Stimulated activated memory B cell treated with anti-CD40 and anti-IgM and Interleukin-4, amounts not matched to agents 10 μg/mL and 1 μg/mL and 100 μg/mL, for 72 hours (primary cell): ENCODE measurements around the gene KRTAP10-5.
A peak's percentile ranks its signal among the peaks of the same experiment; 100 is the strongest.

Source experiments
- ATAC-seq: fragments of 150-1000 bp; cut with Tn5 transposase; 2 replicates; pipeline ENCODE4 v1.10.0; 2021
- H3K27ac Mint-ChIP-seq: one replicate; pipeline ENCODE4 v1.8.0; 2022; ENCODE audit warnings: mild to moderate bottlenecking, mixed read lengths
- H3K27me3 Mint-ChIP-seq: one replicate; pipeline ENCODE4 v1.8.0; 2022; ENCODE audit warnings: mixed read lengths
- H3K36me3 Mint-ChIP-seq: one replicate; pipeline ENCODE4 v1.8.0; 2022; ENCODE audit warnings: mixed read lengths
- H3K4me1 Mint-ChIP-seq: one replicate; pipeline ENCODE4 v1.8.0; 2022; ENCODE audit warnings: mixed read lengths
- H3K4me3 Mint-ChIP-seq: one replicate; pipeline ENCODE4 v1.8.0; 2022; ENCODE audit warnings: mild to moderate bottlenecking, moderate library complexity, mixed read lengths
- H3K9me3 Mint-ChIP-seq: one replicate; pipeline ENCODE4 v1.8.0; 2022; ENCODE audit warnings: mixed read lengths

KRTAP10-5 gene

GRCh38 chr21:44539991-44540666 lies 40.3 kb downstream of the KRTAP10-5 start, which contains the start of gene KRTAP10-1:
Gene KRTAP10-1 (minus strand): TSS chr21:44540195. CDS start chr21:44540150, 45 bp downstream.
- no peak for ATAC-seq

GRCh38 chr21:44539046-44539445 lies 41.4 kb downstream of the KRTAP10-5 start:
- Mint-ChIP-seq H3K4me3 (no peak overlapping the region), H3K36me3 (no peaks in the 10 kb centered on the region), H3K27ac (no peak overlapping the region), H3K4me1 (no peaks in the 10 kb centered on the region), H3K9me3 (no peaks in the 10 kb centered on the region), H3K27me3 (peaks cover 37% of the 10 kb centered on the region)
- ATAC-seq: no peak

More at GRCh38 chr21:44539991-44540666, 40.3 kb downstream of the KRTAP10-5 start, which contains the start of gene KRTAP10-1:
- H3K9me3 Mint-ChIP-seq: no peaks in the 10 kb centered on the region
- H3K27ac Mint-ChIP-seq: no peak within 1 kb of the TSS
- peaks cover 37% of the 10 kb centered on the region for H3K27me3 Mint-ChIP-seq
- H3K4me3 Mint-ChIP-seq: no peak within 1 kb of the TSS
- no peaks in the 10 kb centered on the region for H3K36me3 Mint-ChIP-seq
- H3K4me1 Mint-ChIP-seq: no peaks in the 10 kb centered on the region

DNA sequence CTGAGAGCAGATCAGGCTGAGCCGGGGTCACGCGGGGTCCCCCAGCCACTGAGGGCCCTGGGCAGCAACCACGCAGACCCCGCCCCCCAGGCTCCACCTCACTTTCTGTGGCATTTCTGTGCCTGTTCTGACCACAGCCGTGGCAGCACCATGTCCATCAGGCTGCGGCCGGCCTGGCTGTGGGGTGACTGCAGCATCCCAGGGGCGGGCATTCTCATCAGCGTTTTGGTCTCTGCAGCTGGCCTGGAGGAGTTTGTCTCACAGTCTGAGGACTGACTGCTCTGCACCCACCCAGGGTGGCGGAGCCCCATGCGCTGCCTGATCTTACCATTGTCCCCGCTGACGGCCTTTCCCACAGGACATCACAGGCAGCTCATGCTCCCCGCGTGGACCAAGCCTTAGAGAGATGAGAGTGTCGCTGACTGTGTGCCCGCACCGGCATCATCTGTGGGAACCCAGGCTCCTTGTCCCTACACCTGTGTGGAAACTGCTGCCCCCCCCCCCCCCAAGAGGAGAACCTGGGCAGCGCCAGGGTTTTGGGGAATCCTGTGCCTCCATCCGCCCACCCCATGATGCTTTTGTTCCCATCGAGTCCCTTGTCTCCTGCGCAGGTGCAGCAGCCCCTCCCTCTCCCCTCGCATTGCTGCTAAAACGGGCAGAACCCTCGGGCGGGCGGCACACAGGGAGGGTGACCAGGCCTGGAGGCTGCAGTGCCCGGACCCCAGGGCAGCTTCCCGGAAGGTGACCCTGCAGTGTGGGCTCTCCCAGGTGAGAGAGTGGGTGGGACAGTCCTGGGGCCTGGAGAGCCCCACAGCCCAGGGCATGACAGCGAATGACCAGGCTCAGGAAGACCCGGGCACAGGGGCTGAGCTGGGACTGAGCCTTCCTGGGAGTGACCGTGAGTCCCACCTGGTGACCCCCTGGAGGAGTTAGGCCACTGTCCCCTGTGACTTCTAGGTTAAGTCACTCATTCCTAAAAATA lies 42.2 kb downstream of the KRTAP10-5 start:
- Mint-ChIP-seq H3K9me3 (no peaks in the 10 kb centered on the region), H3K27ac (no peak overlapping the region), H3K4me1 (no peaks in the 10 kb centered on the region), H3K4me3 (no peak overlapping the region), H3K27me3 (peaks cover 37% of the 10 kb centered on the region), H3K36me3 (no peaks in the 10 kb centered on the region)
- peak; percentile 21 for ATAC-seq

GRCh38 chr21:44535963-44536362 lies 44.4 kb downstream of the KRTAP10-5 start:
- H3K9me3 Mint-ChIP-seq: no peaks in the 10 kb centered on the region
- no peak overlapping the region for H3K4me3 Mint-ChIP-seq
- H3K27me3 Mint-ChIP-seq: peaks cover 51% of the 10 kb centered on the region
- ATAC-seq: no peak
- H3K27ac Mint-ChIP-seq: no peak overlapping the region
- H3K36me3 Mint-ChIP-seq: no peaks in the 10 kb centered on the region
- no peaks in the 10 kb centered on the region for H3K4me1 Mint-ChIP-seq

- ATAC-seq: no peak
- H3K9me3 Mint-ChIP-seq: no peaks in the 10 kb centered on the region
Measured at GRCh38 chr21:44534688-44535087, 45.7 kb downstream of the KRTAP10-5 start.

GRCh38 chr21:44533891-44534627 lies 46.3 kb downstream of the KRTAP10-5 start:
- H3K36me3 Mint-ChIP-seq: no peaks in the 10 kb centered on the region
- ATAC-seq: no peak
- no peak overlapping the region for H3K4me3 Mint-ChIP-seq
- no peaks in the 10 kb centered on the region for H3K4me1 Mint-ChIP-seq
- H3K27ac Mint-ChIP-seq: no peak overlapping the region
- H3K27me3 Mint-ChIP-seq: peaks cover 55% of the 10 kb centered on the region
- no peaks in the 10 kb centered on the region for H3K9me3 Mint-ChIP-seq

More at GRCh38 chr21:44534688-44535087, 45.7 kb downstream of the KRTAP10-5 start:
- Mint-ChIP-seq H3K27me3 (peaks cover 55% of the 10 kb centered on the region), H3K27ac (no peak overlapping the region), H3K4me1 (no peaks in the 10 kb centered on the region), H3K4me3 (no peak overlapping the region), H3K36me3 (no peaks in the 10 kb centered on the region)

DNA sequence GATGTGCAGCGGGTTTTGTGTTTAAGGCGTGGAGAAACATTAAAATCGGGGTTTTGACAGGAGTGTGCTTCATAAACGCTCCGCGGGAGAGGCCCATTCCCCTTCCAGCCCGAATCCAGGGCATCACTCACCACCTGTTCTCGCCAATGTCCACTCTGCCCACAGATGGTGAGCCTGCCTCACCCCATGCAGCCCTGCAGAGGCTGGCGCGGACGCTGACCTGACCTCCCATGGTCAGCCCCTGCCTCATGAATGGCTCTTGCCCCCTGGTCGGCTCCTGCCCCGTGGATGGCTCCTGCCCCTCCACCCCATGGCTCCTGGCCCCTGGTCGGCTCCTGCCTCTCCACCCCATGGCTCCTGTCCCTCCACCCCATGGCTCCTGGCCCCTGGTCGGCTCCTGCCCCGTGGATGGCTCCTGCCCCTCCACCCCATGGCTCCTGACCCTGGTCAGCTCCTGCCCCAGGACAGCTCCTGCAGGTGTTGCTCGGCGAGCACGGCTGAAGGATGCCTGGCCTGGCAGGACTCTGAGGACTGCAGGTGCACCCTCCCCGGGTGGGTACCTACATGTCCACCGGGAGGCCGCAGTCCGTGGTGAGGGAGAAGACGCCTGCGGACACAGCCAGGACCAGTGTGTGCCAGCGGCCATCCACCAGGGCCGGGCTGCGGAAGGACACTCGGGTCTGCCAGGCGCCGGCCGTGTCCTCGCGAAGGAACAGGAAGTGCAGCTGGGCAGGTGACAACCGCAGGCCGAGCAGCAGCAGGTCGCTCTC lies 47.1 kb downstream of the KRTAP10-5 start:
- no peak overlapping the region for H3K4me3 Mint-ChIP-seq
- H3K27me3 Mint-ChIP-seq: peaks cover 52% of the 10 kb centered on the region
- no peak overlapping the region for H3K27ac Mint-ChIP-seq
- no peaks in the 10 kb centered on the region for H3K4me1 Mint-ChIP-seq
- no peak for ATAC-seq
- no peaks in the 10 kb centered on the region for H3K9me3 Mint-ChIP-seq
- H3K36me3 Mint-ChIP-seq: no peaks in the 10 kb centered on the region

GRCh38 chr21:44532712-44533111 lies 47.7 kb downstream of the KRTAP10-5 start:
- H3K27ac Mint-ChIP-seq: no peak overlapping the region
- no peaks in the 10 kb centered on the region for H3K36me3 Mint-ChIP-seq
- no peaks in the 10 kb centered on the region for H3K4me1 Mint-ChIP-seq
- no peak overlapping the region for H3K4me3 Mint-ChIP-seq
- no peaks in the 10 kb centered on the region for H3K9me3 Mint-ChIP-seq
- peaks cover 46% of the 10 kb centered on the region for H3K27me3 Mint-ChIP-seq
- no peak for ATAC-seq

DNA sequence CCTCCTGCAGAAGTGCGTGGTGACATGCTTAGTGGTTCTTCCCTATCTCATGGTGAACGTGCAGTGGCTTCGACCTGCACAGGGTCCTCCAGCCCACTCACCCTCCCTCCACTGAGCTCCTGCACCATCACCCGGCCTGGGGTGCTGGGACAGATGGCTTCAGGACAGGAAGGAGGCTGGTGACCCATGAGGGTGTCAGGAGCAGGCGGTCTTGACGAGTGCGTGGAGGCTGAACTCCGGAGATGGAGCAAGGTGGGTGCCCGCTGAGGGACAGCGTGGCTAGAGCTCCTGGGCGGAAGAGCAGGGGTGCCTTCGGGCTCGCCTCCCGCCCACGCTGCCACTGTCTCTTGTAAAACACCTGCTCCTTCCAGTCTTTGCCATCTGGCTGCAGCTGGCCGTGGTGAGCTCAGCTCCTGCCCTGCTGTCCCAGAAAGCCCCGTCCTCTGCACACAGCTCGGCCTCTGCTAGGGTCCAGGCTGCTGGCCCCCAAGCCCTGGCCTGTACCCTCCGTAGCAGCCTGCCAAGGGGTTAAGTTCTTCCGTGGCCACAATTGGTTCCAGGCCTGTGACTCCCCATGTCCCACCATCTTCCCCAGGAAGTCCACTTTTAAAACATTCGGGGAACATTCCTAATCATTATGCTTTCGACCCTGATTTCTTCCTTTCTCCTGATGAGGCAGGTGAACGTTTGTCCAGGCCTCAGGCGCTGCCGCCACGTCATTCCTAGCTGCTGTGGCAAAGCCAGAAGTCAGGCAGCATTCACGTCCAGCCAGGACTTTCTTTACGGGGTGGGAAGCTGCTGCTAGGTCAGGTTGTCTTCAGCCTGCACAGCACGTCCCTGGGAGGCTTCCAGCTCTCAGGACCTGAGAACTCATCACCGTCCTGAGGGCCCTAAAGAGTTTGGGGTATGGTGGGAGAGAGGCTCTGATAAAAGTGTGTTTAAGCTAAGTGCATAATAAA lies 48.5 kb downstream of the KRTAP10-5 start:
- Mint-ChIP-seq H3K36me3 (no peaks in the 10 kb centered on the region), H3K9me3 (no peaks in the 10 kb centered on the region), H3K4me1 (no peaks in the 10 kb centered on the region), H3K27me3 (peaks cover 38% of the 10 kb centered on the region), H3K27ac (no peak overlapping the region), H3K4me3 (no peak overlapping the region)
- no peak for ATAC-seq

- no peak overlapping the region for H3K4me3 Mint-ChIP-seq
- no peaks in the 10 kb centered on the region for H3K36me3 Mint-ChIP-seq
- H3K4me1 Mint-ChIP-seq: no peaks in the 10 kb centered on the region
- peaks cover 37% of the 10 kb centered on the region for H3K27me3 Mint-ChIP-seq
- no peak for ATAC-seq
- no peaks in the 10 kb centered on the region for H3K9me3 Mint-ChIP-seq
- H3K27ac Mint-ChIP-seq: no peak overlapping the region
Measured at GRCh38 chr21:44530903-44531605, 49.4 kb downstream of the KRTAP10-5 start.

DNA sequence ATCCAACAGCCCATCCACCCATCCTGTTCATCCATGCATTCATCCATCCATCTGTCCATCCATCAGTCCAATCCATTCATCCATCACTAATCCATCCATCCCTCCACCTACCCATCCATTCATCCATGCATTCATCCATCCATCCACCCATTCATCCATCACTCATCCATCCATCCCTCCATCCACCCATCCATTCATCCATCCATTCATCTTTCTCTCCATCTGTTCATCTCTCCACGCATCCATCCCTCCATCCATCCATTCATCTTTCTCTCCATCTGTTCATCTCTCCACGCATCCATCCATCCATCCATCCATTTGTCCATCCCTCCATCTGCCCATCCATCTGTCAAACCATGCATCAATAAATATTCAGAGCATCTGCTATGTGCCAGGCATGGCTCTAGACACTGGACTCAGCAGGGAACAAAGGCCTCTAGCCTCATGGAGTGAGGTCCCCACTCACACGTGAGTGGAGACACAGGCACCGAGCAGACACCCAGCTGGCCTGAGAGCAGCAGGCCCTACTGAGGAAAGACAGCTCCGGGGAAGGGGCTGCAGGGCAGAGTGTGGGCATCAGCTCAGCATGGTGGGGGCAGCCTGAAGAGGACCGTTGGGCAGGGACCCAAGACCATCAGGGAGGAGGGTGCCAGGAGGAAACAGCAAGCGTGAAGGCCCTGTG lies 50.0 kb downstream of the KRTAP10-5 start:
- Mint-ChIP-seq H3K9me3 (no peaks in the 10 kb centered on the region), H3K4me3 (no peak overlapping the region), H3K27ac (no peak overlapping the region), H3K36me3 (no peaks in the 10 kb centered on the region), H3K4me1 (no peaks in the 10 kb centered on the region), H3K27me3 (peaks cover 37% of the 10 kb centered on the region)
- ATAC-seq: no peak

DNA sequence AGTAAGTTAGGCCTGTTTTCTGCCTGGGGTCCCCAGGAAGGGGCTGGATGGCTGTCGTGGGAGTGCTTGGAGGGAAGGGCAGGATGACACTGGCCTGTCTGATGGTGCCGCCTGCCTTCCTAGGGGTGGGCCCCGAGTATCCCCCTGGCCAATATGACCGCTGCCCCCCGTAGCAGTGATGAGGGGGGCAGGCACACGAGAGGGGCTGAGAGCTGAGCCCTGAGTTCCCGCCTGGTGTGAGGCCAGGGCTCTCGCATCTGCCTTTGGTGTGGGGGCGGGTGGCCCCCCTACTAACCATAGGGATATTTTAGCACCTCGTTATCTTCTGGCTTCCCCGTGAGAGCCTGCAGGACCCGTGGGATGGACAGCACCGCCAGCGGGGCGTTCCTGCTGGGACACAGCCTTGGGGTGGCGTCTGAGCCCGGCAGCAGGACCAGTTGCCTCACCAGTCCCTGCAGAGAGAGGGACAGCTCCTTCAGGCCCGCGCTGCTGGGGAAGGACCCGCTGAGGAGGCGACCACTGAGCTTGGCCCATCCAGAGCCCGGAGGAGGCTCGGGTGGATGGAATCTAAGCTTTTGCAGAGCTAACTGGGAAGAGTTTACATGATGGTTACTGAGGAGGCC lies 50.8 kb downstream of the KRTAP10-5 start:
- Mint-ChIP-seq H3K27me3 (peaks cover 37% of the 10 kb centered on the region), H3K36me3 (no peaks in the 10 kb centered on the region), H3K9me3 (no peaks in the 10 kb centered on the region), H3K27ac (no peak overlapping the region), H3K4me1 (no peaks in the 10 kb centered on the region), H3K4me3 (no peak overlapping the region)
- ATAC-seq: no peak
